KOPT-K1 (cell line): Measurements from ENCODE around the gene KLK8.
"Not testable (repeated sequence)": the region's sequence is repeated elsewhere in the genome, so short reads cannot be mapped to it uniquely, and the experiment has no call there.

ENCODE experiments used
- H3K27ac ChIP-seq: fragments of 200-600 bp; sonication (generic); 2 replicates; pipeline ENCODE4 v1.5.1; 2016; ENCODE audit warnings: antibody characterized with exemption, mild to moderate bottlenecking, low read depth, low read length; ENCODE audit not compliant: poor library complexity, severe bottlenecking
- H3K36me3 ChIP-seq: fragments of 200-600 bp; sonication (generic); 2 replicates; pipeline ENCODE4 v1.5.1; 2017; ENCODE audit warnings: antibody characterized with exemption, mild to moderate bottlenecking, low read length, moderate library complexity; ENCODE audit not compliant: insufficient read depth
- H3K9me3 ChIP-seq: fragments of 200-600 bp; sonication (generic); 2 replicates; pipeline ENCODE4 v1.5.1; 2017; ENCODE audit warnings: antibody characterized with exemption, low read length, mild to moderate bottlenecking; ENCODE audit not compliant: insufficient read depth, poor library complexity, severe bottlenecking

The KLK8 gene

DNA sequence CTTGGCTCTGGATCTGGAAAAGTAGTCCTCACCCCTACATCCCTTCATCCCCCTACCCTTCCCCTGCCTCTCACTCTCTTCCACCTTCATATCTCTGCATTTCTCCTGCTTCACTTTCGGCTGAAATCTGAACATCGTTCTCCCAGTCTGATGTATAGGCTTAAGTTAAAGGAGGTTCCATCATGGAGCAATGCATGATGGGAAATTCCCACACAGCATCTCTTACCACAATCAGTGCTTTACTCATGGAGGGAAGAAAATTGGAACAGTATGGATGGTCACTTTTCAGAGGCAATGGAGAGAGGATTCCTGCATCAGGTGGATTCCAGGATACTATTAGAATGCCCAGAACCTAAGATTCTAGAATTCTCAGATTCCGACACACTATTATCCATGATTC, 6.1 kb upstream of the KLK8 start:
- Histone ChIP-seq H3K9me3 (no peaks in the 10 kb centered on the region), H3K36me3 (no peaks in the 10 kb centered on the region)

DNA sequence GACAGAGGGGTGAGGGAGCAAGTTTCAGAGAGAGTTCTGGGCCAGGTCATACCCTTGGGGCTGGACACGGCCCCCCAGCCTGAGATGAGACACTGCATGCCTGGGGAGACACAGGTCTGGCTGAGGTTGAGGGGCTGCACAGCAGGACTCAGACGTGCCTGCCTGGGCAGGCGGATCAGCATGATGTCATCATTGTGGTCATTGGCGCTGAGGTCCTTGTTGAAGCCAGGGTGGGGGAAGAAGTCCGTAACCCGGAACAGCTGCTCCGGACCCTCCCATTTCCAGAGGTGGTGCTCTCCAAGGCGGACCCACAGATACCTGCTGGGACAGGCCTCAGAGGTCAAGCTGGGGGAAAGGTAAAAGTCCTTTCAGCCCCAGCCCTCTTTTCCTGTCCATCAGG, 5.0 kb upstream of the KLK8 start:
- H3K27ac ChIP-seq, result no peak overlapping the region
- H3K36me3 ChIP-seq, result no peaks in the 10 kb centered on the region
- no peaks in the 10 kb centered on the region for H3K9me3 ChIP-seq

More for the DNA sequence above, 6.1 kb upstream of the KLK8 start:
- H3K27ac ChIP-seq, result no peak overlapping the region

DNA sequence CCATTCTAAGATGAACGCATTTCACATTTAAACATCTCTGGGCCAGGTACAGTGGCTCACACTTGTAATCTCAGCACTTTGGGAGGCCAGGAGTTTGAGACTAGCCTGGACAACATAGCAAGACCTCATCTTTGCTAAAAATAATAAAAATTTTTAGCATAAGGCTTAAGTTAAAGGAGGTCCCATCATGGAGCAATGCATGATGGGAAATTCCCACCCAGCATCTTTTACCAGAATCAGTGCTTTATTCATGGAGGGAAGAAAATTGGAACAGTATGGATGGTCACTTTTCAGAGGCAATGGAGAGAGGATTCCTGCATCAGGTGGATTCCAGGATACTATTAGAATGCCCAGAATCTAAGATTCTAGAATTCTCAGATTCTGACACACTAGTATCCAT, 3.8 kb upstream of the KLK8 start:
- Histone ChIP-seq H3K36me3 (no peaks in the 10 kb centered on the region), H3K27ac (no peak overlapping the region), H3K9me3 (no peaks in the 10 kb centered on the region)

DNA sequence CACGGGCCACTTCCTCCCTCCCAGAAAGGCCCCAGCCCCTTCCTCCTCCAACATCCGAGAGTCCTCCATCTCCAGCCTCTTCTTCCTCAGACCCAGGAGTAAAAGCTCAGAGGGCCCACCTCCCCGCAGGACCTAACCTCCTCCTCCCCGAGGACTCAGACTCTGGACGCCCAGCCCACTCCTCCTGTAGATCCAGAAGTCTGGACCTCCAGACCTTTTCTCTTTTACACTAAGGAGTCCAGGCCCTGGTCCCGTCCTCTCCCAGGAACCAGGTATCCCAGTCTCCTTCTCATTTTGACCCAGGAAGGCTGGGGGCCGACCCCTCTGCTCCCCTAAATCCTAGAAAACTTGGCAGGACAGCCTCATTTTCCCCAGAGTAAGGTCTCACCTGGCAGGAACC, 1.9 kb upstream of the KLK8 start:
- no peaks in the 10 kb centered on the region for H3K36me3 ChIP-seq
- H3K27ac ChIP-seq, result no peak overlapping the region
- H3K9me3 ChIP-seq, result no peaks in the 10 kb centered on the region

DNA sequence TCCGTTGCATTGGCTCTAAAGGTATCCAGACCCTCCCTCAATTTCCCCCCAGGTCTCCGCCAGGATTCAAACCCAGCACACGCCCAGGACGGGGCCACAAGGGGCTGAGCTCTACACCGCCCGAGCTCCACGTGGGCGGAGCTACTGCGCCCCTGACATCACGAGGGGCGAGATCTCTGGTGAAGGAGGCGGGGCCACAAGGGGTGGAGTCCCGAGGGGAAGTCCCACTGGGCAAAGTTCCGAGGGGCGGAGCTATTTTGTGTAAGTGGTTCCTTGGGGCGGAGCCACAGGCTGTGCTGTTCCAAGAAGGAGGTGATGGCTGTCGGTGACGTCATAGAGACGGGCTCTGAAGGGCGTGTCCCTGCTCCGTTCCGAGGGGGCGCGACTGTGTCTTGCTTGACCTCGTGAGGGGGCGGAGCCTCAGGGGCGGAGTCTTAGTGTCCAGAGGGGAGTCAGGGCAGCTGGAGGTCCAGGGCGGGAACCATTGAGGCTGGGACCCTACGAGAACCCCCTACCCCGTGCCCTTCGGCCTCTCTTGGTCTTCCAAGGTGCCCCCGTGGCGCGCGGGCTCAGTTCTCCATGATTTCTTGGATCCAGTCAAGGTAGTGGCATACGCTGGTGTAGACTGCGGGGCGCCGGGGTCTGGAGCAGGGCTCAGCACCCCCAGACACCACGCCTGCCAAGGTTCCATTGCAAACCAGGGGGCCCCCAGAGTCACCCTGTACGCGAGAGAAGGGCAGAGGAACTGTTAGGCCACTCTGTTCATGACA, 1.3 kb upstream of the KLK8 start:
- Histone ChIP-seq H3K27ac (no peak overlapping the region), H3K9me3 (no peaks in the 10 kb centered on the region)

DNA sequence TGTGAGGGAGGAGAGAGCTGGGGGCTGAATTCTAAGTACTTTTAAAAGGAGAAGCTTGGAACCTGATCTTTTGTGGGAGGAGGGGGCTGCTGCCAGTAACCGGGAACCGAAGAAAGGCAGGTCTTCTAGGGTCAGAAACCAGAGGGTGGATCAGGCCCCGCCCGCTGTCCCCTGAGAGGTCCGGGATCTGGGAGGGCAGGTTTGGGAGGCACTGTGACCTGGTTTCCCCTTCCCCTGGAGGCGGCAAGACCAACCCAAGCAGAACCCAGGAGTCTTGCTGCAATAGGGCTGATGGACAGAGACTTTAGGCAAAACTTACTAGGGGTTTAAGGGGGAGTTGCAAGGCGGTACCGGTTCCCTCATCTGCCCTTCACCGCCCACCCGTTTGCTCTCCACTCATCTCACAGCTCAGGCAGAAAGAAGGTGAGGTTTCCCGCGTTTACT, 707 bp upstream of the KLK8 start:
- Histone ChIP-seq H3K27ac (no peak overlapping the region), H3K9me3 (no peaks in the 10 kb centered on the region), H3K36me3 (no peaks in the 10 kb centered on the region)

More for the DNA sequence above, 1.3 kb upstream of the KLK8 start:
- H3K36me3 ChIP-seq, result no peaks in the 10 kb centered on the region

DNA sequence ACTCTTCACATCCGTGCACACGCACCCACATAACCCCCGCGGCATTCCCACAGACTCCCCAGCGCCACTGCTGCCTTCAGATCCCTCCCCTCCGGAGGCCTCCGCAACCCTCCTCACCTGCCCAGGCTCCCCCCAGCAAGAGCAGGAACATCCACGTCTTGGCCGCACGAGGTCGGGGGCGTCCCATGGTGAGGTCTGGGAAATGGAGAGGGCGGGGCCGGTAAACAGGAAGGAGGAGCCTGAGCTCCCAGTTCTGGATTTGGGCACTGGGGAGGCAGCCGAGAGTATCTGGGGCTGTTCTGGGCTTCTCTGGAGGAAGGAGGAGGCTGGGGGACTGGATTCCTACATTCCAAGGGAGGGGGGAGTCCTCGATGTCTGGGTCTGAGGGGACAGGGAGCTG, 423 bp downstream of the KLK8 start:
- no peaks in the 10 kb centered on the region for H3K9me3 ChIP-seq
- H3K36me3 ChIP-seq, result no peaks in the 10 kb centered on the region
- H3K27ac ChIP-seq, result no peak overlapping the region

GRCh38 chr19:51000426-51000825, 978 bp downstream of the KLK8 start:
- Histone ChIP-seq H3K27ac (no peak overlapping the region), H3K36me3 (no peaks in the 10 kb centered on the region)

GRCh38 chr19:50998686-50999085, 2.7 kb downstream of the KLK8 start:
- Histone ChIP-seq H3K36me3 (no peaks in the 10 kb centered on the region), H3K9me3 (no peaks in the 10 kb centered on the region), H3K27ac (no peak overlapping the region)

More at GRCh38 chr19:51000426-51000825, 978 bp downstream of the KLK8 start:
- H3K9me3 ChIP-seq, result no peaks in the 10 kb centered on the region

DNA sequence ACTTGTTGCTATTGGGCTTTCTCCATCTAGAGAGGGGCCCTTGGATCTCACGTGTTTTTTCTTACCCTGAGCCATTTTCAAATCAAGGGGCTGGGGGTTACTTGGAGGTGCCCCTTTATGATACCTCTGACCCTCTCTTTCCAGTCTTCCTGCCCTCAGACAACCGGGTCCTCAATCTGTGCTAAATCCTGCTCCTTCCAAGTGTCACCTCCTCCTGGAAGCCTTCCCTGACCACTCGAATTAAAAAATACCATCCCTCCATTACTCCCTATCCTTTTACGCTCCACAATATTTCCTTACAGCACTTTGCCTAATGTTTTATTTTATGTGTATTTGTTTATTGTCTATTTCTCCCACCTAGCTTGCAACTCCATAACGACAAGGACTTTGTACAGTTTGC, 3.3 kb downstream of the KLK8 start:
- Histone ChIP-seq H3K9me3 (no peaks in the 10 kb centered on the region), H3K36me3 (no peaks in the 10 kb centered on the region), H3K27ac (no peak overlapping the region)

DNA sequence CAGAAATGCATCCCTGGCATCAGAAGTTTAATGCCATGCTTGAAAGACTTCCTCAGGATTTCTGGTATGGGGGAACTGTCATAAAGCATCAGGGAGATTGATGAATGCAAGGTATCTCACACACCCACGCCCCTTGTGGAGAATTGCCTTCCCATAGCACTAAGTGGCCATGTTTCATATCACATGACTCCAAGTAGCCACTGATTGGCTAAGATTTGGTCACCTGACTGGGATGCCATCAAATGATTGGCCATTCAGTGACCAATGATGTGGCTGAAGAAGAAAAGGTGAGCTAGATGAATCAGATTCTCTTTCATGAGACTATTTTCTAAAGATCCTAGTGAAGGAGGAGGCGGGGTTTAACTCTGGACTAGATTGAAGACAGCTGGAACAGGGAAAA, 7.3 kb downstream of the KLK8 start:
- Histone ChIP-seq H3K9me3 (no peaks in the 10 kb centered on the region), H3K36me3 (no peaks in the 10 kb centered on the region), H3K27ac (no peak overlapping the region)

DNA sequence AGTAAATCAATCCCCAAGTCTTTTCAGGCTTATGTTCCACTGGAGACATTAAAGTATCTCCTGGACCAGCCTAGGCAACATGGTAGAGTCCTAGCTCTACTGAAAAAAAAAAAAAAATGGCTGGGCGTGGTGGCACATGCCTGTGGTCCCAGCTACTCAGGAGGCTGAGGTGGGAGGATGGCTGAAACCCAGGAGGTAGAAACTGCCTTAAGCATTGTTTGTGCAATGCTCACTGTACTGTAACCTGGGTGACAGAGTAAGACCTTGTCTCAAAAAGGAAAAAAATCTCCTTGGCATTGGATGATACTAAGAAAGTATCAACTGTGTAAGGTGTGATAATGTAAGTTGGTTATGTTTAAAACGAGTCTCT, 8.8 kb downstream of the KLK8 start:
- Histone ChIP-seq H3K27ac (no peak overlapping the region), H3K9me3 (no peaks in the 10 kb centered on the region), H3K36me3 (no peaks in the 10 kb centered on the region)

GRCh38 chr19:50984416-50984815, 17.0 kb downstream of the KLK8 start:
- H3K27ac ChIP-seq, H3K36me3 ChIP-seq, H3K9me3 ChIP-seq: not testable (repeated sequence)

- no peaks in the 10 kb centered on the region for H3K9me3 ChIP-seq
- no peak within 1 kb of the TSS for H3K27ac ChIP-seq
- no peaks in the 10 kb centered on the region for H3K36me3 ChIP-seq
Observed at GRCh38 chr19:50983625-50984292, 17.6 kb downstream of the KLK8 start, which contains the start of gene KLK7. Gene KLK7, minus strand, starts transcription at chr19:50983917. Its CDS starts 1,518 bp downstream, at chr19:50982399.

- H3K27ac ChIP-seq, result no peak overlapping the region
- no peaks in the 10 kb centered on the region for H3K9me3 ChIP-seq
- no peaks in the 10 kb centered on the region for H3K36me3 ChIP-seq
Observed at GRCh38 chr19:50982186-50982585, 19.2 kb downstream of the KLK8 start.
